HepG2 (cell line): ENCODE data around the gene ASIC2. TPM values are rescaled to one million over a fixed set of nuclear protein-coding genes. Genes with fewer than 3 reads are reported as not detected.
"Not testable (repeated sequence)": the region's sequence is repeated elsewhere in the genome, so short reads cannot be mapped to it uniquely, and the experiment has no call there.

Source experiments
- ATAC-seq: fragments of 200-7000 bp; cut with Tn5 transposase; 3 replicates; pipeline ENCODE4 v1.9.1; 2020; ENCODE audit warnings: mild to moderate bottlenecking, moderate library complexity
- BruUV-seq: library from RNA; stranded (reverse); fragments of 400-500 nt; replicated peaks from 2 replicates; lab custom pipeline; 2021; lab: Mats Ljungman, UMichigan
- CTCF ChIA-PET: fragments of 300-600 bp; formaldehyde crosslinking; extraction: SDS; loops from one replicate; lab custom pipeline; 2021; ENCODE audit warnings: low total read pairs, inconsistent platforms, low intra/inter-chr PET ratio; lab: Yijun Ruan, JAX
- POLR2A ChIA-PET: fragments of 350-600 bp; sonication (Branson Sonifier 250); formaldehyde crosslinking; loops from one replicate; lab custom pipeline; 2020; ENCODE audit warnings: antibody characterized with exemption, inconsistent platforms; lab: Yijun Ruan, JAX
- DNase-seq: peaks from one replicate; pipeline ENCODE4 v3.0.0-alpha.2; 2015; ENCODE audit warnings: low spot score
- FAIRE-seq: peaks from 3 replicates; lab custom pipeline; 2011; peaks lifted over from hg19 to GRCh38; lab: Jason Lieb, UNC
- H2AFZ ChIP-seq: one replicate; pipeline ENCODE4 v1.6.1; 2011; ENCODE audit warnings: low read length, inconsistent platforms
- H3K27ac ChIP-seq: fragments of 300-600 bp; 3 replicates; pipeline ENCODE4 v1.8.0; 2011; ENCODE audit warnings: mixed run types, mild to moderate bottlenecking, mixed read lengths, low read length, inconsistent platforms; ENCODE audit not compliant: insufficient read depth; ENCODE audit errors: extremely low read length
- H3K27me3 ChIP-seq, 2 experiments: fragments of 200-600 bp in 1 of 2; 2 replicates in 1 of 2; 3 replicates in 1 of 2; pipeline versions ENCODE4 v1.6.0 to v1.8.0; 2011; ENCODE audit warnings: low read length in 2 of 2, mild to moderate bottlenecking in 2 of 2, moderate library complexity in 2 of 2, inconsistent platforms in 1 of 2; ENCODE audit not compliant: insufficient read depth in 2 of 2, control insufficient read depth in 1 of 2
- H3K36me3 ChIP-seq, 2 experiments: fragments of 200-600 bp in 1 of 2; replicated peaks in 1 of 2; 2 replicates in 1 of 2; 3 replicates in 1 of 2; pipeline versions ENCODE4 v1.5.1 to v1.8.0; 2011; ENCODE audit warnings: low read length in 2 of 2, inconsistent platforms in 1 of 2; ENCODE audit not compliant: insufficient read depth in 2 of 2, control insufficient read depth in 1 of 2
- H3K4me1 ChIP-seq: 2 replicates; pipeline ENCODE4 v1.5.1; 2012; ENCODE audit warnings: low read length, inconsistent platforms; ENCODE audit not compliant: insufficient read depth
- H3K4me2 ChIP-seq: 2 replicates; pipeline ENCODE4 v1.6.0; 2011; ENCODE audit warnings: low read depth, low read length, inconsistent platforms
- H3K4me3 ChIP-seq, 3 experiments: fragments of 200-600 bp in 1 of 3; sonication (generic), shearing (Covaris generic) in 1 of 3; replicated peaks in 1 of 3; 2 replicates each; pipeline ENCODE4 v1.5.1; 2011 to 2016; ENCODE audit warnings: low read length in 3 of 3, inconsistent platforms in 2 of 3, low read depth in 2 of 3, mild to moderate bottlenecking in 2 of 3, control low read depth in 1 of 3, mixed read lengths in 1 of 3; ENCODE audit not compliant: insufficient read depth in 1 of 3
- H3K79me2 ChIP-seq: one replicate; pipeline ENCODE4 v1.6.1; 2011; ENCODE audit warnings: low read length, inconsistent platforms; ENCODE audit not compliant: insufficient read depth
- H3K9ac ChIP-seq: 2 replicates; pipeline ENCODE4 v1.6.0; 2011; ENCODE audit warnings: mild to moderate bottlenecking, low read depth, low read length, inconsistent platforms; ENCODE audit not compliant: insufficient read depth
- H3K9me3 ChIP-seq: 2 replicates; pipeline ENCODE4 v1.5.1; 2012; ENCODE audit warnings: mild to moderate bottlenecking, low read length
- H4K20me1 ChIP-seq: 2 replicates; pipeline ENCODE4 v1.6.0; 2011; ENCODE audit warnings: inconsistent platforms, mild to moderate bottlenecking, low read length, moderate library complexity; ENCODE audit not compliant: insufficient read depth
- AHR ChIP-seq: IDR thresholded peaks from 2 replicates; pipeline ENCODE4 v1.6.1; 2018; ENCODE audit warnings: missing genetic modification reagents, missing compliant biosample characterization
- CEBPB ChIP-seq: IDR thresholded peaks from 2 replicates; pipeline ENCODE4 v1.6.1; 2011; ENCODE audit warnings: low read depth, low read length, improper control_type of control experiment, borderline replicate concordance
- IRF2 ChIP-seq: IDR thresholded peaks from 2 replicates; pipeline ENCODE4 v1.6.1; 2018; ENCODE audit warnings: missing genetic modification reagents, missing compliant biosample characterization
- TFDP1 ChIP-seq: IDR thresholded peaks from 2 replicates; pipeline ENCODE4 v1.6.1; 2016; ENCODE audit warnings: missing compliant biosample characterization, missing genetic modification reagents, borderline replicate concordance
- ZNF142 ChIP-seq: sonication (generic); formaldehyde crosslinking; IDR thresholded peaks from 2 replicates; pipeline ENCODE4 v1.4.0; 2020; ENCODE audit warnings: missing genetic modification reagents
- ZNF20 ChIP-seq: sonication (generic); formaldehyde crosslinking; IDR thresholded peaks from 2 replicates; pipeline ENCODE4 v1.4.0; 2020; ENCODE audit warnings: mild to moderate bottlenecking, moderate library complexity, missing genetic modification reagents
- ZNF280B ChIP-seq: sonication (generic); formaldehyde crosslinking; IDR thresholded peaks from 2 replicates; pipeline ENCODE4 v1.5.0; 2020; ENCODE audit warnings: missing genetic modification reagents, mild to moderate bottlenecking, borderline replicate concordance
- ZNF317 ChIP-seq: sonication (generic); formaldehyde crosslinking; IDR thresholded peaks from 2 replicates; pipeline ENCODE4 v1.5.0; 2020; ENCODE audit warnings: mild to moderate bottlenecking, missing genetic modification reagents
- ZXDC ChIP-seq: sonication (generic); formaldehyde crosslinking; IDR thresholded peaks from 2 replicates; pipeline ENCODE4 v1.5.0; 2020; ENCODE audit warnings: mild to moderate bottlenecking, missing genetic modification reagents
- WGBS: methylation state at CpG from one replicate; pipeline ENCODE4 v1.1.6; 2017; ENCODE audit warnings: low lambda C conversion rate; 5-methylcytosine and 5-hydroxymethylcytosine counted together
- in situ Hi-C: cut with HindIII; loops from 2 replicates; pipeline ENCODE4 v1.10.0; 2017; ENCODE audit warnings: low pct_unique_long_range_greater_than_20kb; ENCODE audit not compliant: extremely low pct_ligation_motif_present
- intact Hi-C: fragments of 100-400 bp; cut with micrococcal nuclease; formaldehyde crosslinking; loops from one replicate; pipeline ENCODE4 v1.10.0; 2022; ENCODE audit not compliant: unreplicated experiment
- polyA plus RNA-seq, 8 experiments: library from polyadenylated mRNA; depleted of rRNA in 3 of 8; stranded (reverse) in 7 of 8; unstranded in 1 of 8; fragments of >200 nt; fragmentation: Illumina TruSeq in 4 of 8; extraction: Trizol in 4 of 8; gene quantifications; 2 replicates each; pipeline versions ENCODE4 v1.2.1 to v1.2.3, GENCODE V29; 2011 to 2016; ENCODE audit warnings: low read depth in 4 of 8, missing spikeins in 1 of 8, mixed read lengths in 1 of 8; ENCODE audit not compliant: insufficient read depth in 1 of 8
- total RNA-seq, 5 experiments: library from RNA; depleted of rRNA; stranded (reverse); fragments of >200 nt; fragmentation: Illumina TruSeq; extraction: Trizol; gene quantifications; 2 replicates each; pipeline ENCODE4 v1.2.3, GENCODE V29; 2016; ENCODE audit warnings: low read depth in 1 of 5

Gene ASIC2
- total and polyA plus RNA-seq, 2 of the 13 experiments (the other 11 are each of a cell fraction or from before 2014, with no cell fraction given), result not detected

GRCh38 chr17:32970281-32970680, 322.8 kb downstream of the ASIC2 start (continued):
- TF ChIP-seq IRF2 (CRISPR knock-in tag) (no peak), ZNF280B (CRISPR knock-in tag) (no peak), ZNF142 (no peak), TFDP1 (CRISPR knock-in tag) (no peak), ZNF20 (no peak), CEBPB (no peak), ZNF317 (no peak), ZXDC (CRISPR knock-in tag) (no peak), AHR (no peak)

- H3K9me3 ChIP-seq, H3K79me2 ChIP-seq, H3K4me2 ChIP-seq, intact Hi-C loops, H4K20me1 ChIP-seq, CTCF ChIA-PET, H3K4me1 ChIP-seq, H3K4me3 ChIP-seq, POLR2A ChIA-PET, H3K27me3 ChIP-seq, H3K36me3 ChIP-seq, BruUV-seq, H2AFZ ChIP-seq, DNase-seq, ATAC-seq, FAIRE-seq, H3K27ac ChIP-seq, in situ Hi-C loops, H3K9ac ChIP-seq: not testable (repeated sequence)
- WGBS, result 52% methylated on average over 4 of the region's 4 CpGs
Measured at GRCh38 chr17:32969231-32969630, 323.9 kb downstream of the ASIC2 start.
